OCI-LY1 (cell line): ENCODE results near the gene EPO.

Source experiments
- H2AFZ ChIP-seq: fragments of 200-600 bp; sonication (generic), shearing (Covaris generic); 2 replicates; pipeline ENCODE4 v1.6.0; 2014; ENCODE audit warnings: antibody characterized with exemption, mild to moderate bottlenecking, low read length
- H3F3A ChIP-seq: fragments of 200-600 bp; sonication (generic), shearing (Covaris generic); 2 replicates; pipeline ENCODE4 v1.6.0; 2014; ENCODE audit warnings: mild to moderate bottlenecking, antibody characterized with exemption, low read length, moderate library complexity; ENCODE audit not compliant: insufficient read depth
- H3K27ac ChIP-seq: fragments of 200-600 bp; sonication (generic); 2 replicates; pipeline ENCODE4 v1.5.1; 2014; ENCODE audit warnings: low read length, mixed run types, mild to moderate bottlenecking, low read depth; ENCODE audit not compliant: poor library complexity, severe bottlenecking
- H3K27me3 ChIP-seq: fragments of 200-600 bp; sonication (generic); 2 replicates; pipeline ENCODE4 v1.6.0; 2014; ENCODE audit warnings: antibody characterized with exemption, mild to moderate bottlenecking, low read length, moderate library complexity; ENCODE audit not compliant: insufficient read depth
- H3K36me3 ChIP-seq: fragments of 200-600 bp; sonication (generic); 2 replicates; pipeline ENCODE4 v1.6.1; 2014; ENCODE audit warnings: mild to moderate bottlenecking, antibody characterized with exemption, low read length, moderate library complexity, mixed read lengths; ENCODE audit not compliant: insufficient read depth
- H3K4me1 ChIP-seq: fragments of 200-600 bp; sonication (generic); 2 replicates; pipeline ENCODE4 v1.5.1; 2014; ENCODE audit warnings: mild to moderate bottlenecking, low read length, moderate library complexity; ENCODE audit not compliant: insufficient read depth, severe bottlenecking
- H3K4me2 ChIP-seq: fragments of 200-600 bp; sonication (generic), shearing (Covaris generic); 2 replicates; pipeline ENCODE4 v1.6.1; 2014; ENCODE audit warnings: low read length
- H3K4me3 ChIP-seq: fragments of 200-600 bp; sonication (generic); 2 replicates; pipeline ENCODE4 v1.5.1; 2014; ENCODE audit warnings: low read length, low read depth, mild to moderate bottlenecking, mixed read lengths; ENCODE audit not compliant: poor library complexity, severe bottlenecking
- H3K79me2 ChIP-seq: fragments of 200-600 bp; shearing (Covaris generic); 2 replicates; pipeline ENCODE4 v1.6.1; 2016; ENCODE audit warnings: mixed run types, low read length, mixed read lengths; ENCODE audit not compliant: insufficient read depth
- H3K9ac ChIP-seq: fragments of 200-600 bp; sonication (generic), shearing (Covaris generic); 2 replicates; pipeline ENCODE4 v1.6.1; 2014; ENCODE audit warnings: mild to moderate bottlenecking, low read length, mixed read lengths
- H3K9me2 ChIP-seq: fragments of 200-600 bp; sonication (generic), shearing (Covaris generic); 2 replicates; pipeline ENCODE4 v1.6.1; 2014; ENCODE audit warnings: low read depth, mild to moderate bottlenecking, low read length, mixed read lengths
- H3K9me3 ChIP-seq: fragments of 200-600 bp; shearing (Covaris generic); 2 replicates; pipeline ENCODE4 v1.6.1; 2014; ENCODE audit warnings: low read length, mixed read lengths
- H4K20me1 ChIP-seq: fragments of 200-600 bp; sonication (generic), shearing (Covaris generic); 2 replicates; pipeline ENCODE4 v1.6.0; 2016; ENCODE audit warnings: mild to moderate bottlenecking, low read length; ENCODE audit not compliant: insufficient read depth
- CTCF ChIP-seq: fragments of 200-600 bp; sonication (generic), shearing (Covaris generic); IDR thresholded peaks from 2 replicates; pipeline ENCODE4 v1.5.1; 2017; ENCODE audit warnings: mild to moderate bottlenecking, antibody characterized with exemption, low read length, moderate library complexity, mixed read lengths
- EZH2 ChIP-seq: fragments of 200-600 bp; sonication (generic), shearing (Covaris generic); IDR thresholded peaks from 2 replicates; pipeline ENCODE4 v1.8.0; 2017; ENCODE audit warnings: borderline replicate concordance, mixed run types, mild to moderate bottlenecking, antibody characterized with exemption, low read length, moderate library complexity, mixed read lengths

EPO gene

GRCh38 chr7:100719523-100720278 is 567 bp upstream of the EPO start:
- no peaks in the 10 kb centered on the region for H3K79me2 ChIP-seq
- no peaks in the 10 kb centered on the region for H4K20me1 ChIP-seq
- H3K27ac ChIP-seq, result no peak overlapping the region
- H3K9ac ChIP-seq, result no peak overlapping the region
- no peaks in the 10 kb centered on the region for H3K36me3 ChIP-seq
- H3K4me3 ChIP-seq, result no peak overlapping the region
- H3K4me2 ChIP-seq, result no peak overlapping the region
- H3K27me3 ChIP-seq, result peaks cover 19% of the 10 kb centered on the region
- peaks cover 5% of the 10 kb centered on the region; the same call in 1 of the 2 replicates for H3K9me3 ChIP-seq
- H3K9me2 ChIP-seq, result no peaks in the 10 kb centered on the region
- H3F3A ChIP-seq, result no peaks in the 10 kb centered on the region
- no peak overlapping the region for H2AFZ ChIP-seq
- no peaks in the 10 kb centered on the region for H3K4me1 ChIP-seq
- TF ChIP-seq CTCF, result no peak
- no peak for TF ChIP-seq EZH2

- Histone ChIP-seq H3K9me2 (no peaks in the 10 kb centered on the region), H3K4me2 (no peak overlapping the region), H3K9me3 (peaks cover 5% of the 10 kb centered on the region; the same call in 1 of the 2 replicates), H3K36me3 (no peaks in the 10 kb centered on the region), H3F3A (no peaks in the 10 kb centered on the region), H3K27me3 (peaks cover 19% of the 10 kb centered on the region), H4K20me1 (no peaks in the 10 kb centered on the region), H3K4me1 (no peaks in the 10 kb centered on the region), H3K9ac (no peak overlapping the region), H3K27ac (no peak overlapping the region), H2AFZ (no peak overlapping the region), H3K4me3 (no peak overlapping the region), H3K79me2 (no peaks in the 10 kb centered on the region)
- TF ChIP-seq EZH2 (no peak), CTCF (no peak)
These were observed 620 bp downstream of the EPO start for GRCh38 chr7:100720671-100721504.

GRCh38 chr7:100721505-100721812 is 1.2 kb downstream of the EPO start:
- H3K4me3 ChIP-seq, result no peak overlapping the region
- H3K27ac ChIP-seq, result no peak overlapping the region
- no peak overlapping the region for H3K9ac ChIP-seq
- no peaks in the 10 kb centered on the region for H3F3A ChIP-seq
- no peaks in the 10 kb centered on the region for H3K9me2 ChIP-seq
- no peak overlapping the region for H3K4me2 ChIP-seq
- H3K4me1 ChIP-seq, result no peaks in the 10 kb centered on the region
- H3K36me3 ChIP-seq, result no peaks in the 10 kb centered on the region
- H3K79me2 ChIP-seq, result no peaks in the 10 kb centered on the region
- H4K20me1 ChIP-seq, result no peaks in the 10 kb centered on the region
- no peak overlapping the region for H2AFZ ChIP-seq
- TF ChIP-seq EZH2, result no peak
- no peak for TF ChIP-seq CTCF
- H3K27me3 ChIP-seq, result peaks cover 19% of the 10 kb centered on the region
- H3K9me3 ChIP-seq, result peaks cover 5% of the 10 kb centered on the region; the same call in 1 of the 2 replicates
